SKM-1 treated with dmso at 0.1 percent for 144 hours (cell line): Measurements from ENCODE around the gene FAM236D.
"Not testable (repeated sequence)": the region's sequence is repeated elsewhere in the genome, so short reads cannot be mapped to it uniquely, and the experiment has no call there.

Source experiments
- DNase-seq: peaks from one replicate; lab custom pipeline; 2025; ENCODE audit not compliant: unreplicated experiment; lab: John Stamatoyannopoulos, UW

FAM236D gene

DNA sequence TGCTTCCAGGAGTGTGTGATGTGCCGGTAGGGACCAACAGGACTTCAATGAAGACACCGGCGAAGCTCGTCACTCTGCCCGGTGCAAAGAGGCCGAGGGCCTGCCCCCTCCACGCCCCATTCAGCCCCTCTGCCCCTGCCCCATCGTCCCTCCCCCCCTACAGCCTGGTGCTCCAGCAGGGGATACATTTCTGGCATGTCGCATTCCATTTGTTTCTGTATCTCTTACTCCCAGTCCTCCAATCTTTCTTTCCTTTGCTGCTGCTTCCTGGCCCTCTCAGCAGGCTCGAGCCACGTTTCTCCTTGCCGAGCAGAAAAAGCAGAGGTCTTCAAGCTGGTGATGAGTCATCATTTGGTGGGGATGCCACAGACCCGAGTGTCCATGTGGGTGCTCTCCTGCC, at the start of gene FAM236D:
FAM236D (minus strand) TSS at position 101 of the 400 bp plus-strand sequence; CDS start at position 1, 100 bp downstream.
- DNase-seq = not testable (repeated sequence)

DNA sequence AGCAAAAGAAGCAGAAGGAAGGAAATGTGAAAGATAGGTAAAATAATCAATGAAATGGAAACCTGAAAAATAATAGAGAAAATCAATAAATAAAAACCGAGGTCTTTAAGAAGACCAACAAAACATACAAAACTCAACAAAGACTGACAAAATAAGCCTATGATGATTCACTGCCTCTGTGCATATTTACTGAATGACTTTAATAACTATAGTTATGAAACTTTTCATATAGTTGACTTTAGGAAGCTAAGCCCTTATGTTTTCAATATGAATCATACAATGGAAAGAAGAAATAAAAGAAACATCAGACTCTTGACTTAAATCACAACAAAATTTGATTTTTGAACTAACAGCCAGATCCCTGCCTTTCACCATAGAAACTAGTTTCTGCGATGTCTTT, 29.5 kb upstream of the FAM236D start:
- not testable (repeated sequence) for DNase-seq

DNA sequence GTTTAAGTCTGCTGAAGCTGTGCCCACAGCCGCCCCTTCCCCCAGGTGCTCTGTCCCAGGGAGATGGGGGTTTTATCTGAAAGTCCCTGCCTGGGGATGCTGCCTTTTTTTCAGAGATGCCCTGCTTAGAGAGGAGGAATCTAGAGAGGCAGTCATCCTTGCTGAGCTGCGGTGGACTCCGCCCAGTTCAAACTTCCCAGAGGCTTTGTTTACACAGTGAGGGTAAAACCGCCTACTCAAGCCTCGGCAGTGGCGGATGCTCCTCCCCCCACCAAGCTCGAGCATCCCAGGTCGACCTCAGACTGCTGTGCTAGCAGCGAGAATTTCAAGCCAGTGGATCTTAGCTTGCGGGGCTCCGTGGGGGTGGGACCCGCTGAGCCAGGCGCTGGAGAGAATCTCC, 22.7 kb upstream of the FAM236D start:
- DNase-seq = not testable (repeated sequence)

DNA sequence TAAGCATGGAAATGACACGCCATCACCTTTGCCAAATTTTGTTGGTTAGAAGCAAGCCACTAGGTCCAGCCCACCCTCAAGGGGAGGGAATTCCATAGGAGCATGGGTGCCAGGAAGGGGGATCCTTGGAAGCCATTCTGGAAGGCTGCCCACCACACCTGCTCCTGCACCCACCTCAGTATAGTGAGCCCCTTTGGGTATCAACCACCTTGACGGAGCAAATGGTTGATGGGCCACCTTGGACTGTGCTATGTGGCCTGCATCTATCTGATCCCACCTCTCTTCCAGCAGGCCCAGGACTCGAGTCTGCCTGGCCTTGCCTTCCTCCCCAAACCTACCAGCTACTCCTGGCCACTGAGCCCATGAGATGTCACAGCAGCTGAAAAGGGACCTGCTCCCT, 17.6 kb downstream of the FAM236D start:
- not testable (repeated sequence) for DNase-seq

DNA sequence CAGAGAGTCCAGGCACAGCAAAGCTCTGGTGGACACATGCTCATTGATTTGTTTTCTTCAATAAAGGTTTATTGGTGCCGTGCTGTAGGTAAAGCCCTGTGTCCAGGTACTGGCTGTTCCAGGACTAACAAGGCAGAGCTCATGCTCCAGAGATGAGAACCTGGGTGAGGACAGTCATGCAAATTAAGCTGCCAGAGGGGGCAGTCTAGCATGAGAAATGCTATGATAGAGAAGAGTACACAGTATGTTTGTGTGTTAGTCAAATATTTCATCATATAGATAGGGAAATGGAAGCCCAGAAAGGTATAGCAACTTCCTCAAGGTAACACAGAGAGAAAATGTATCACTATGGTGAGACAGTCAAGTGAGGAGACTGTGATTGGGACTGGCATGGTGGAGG, 19.9 kb downstream of the FAM236D start:
- DNase-seq = not testable (repeated sequence)

- DNase-seq = not testable (repeated sequence)
Measured at GRCh38 chrX:72783964-72784363, 24.0 kb downstream of the FAM236D start.

GRCh38 chrX:72783365-72783936, 24.6 kb downstream of the FAM236D start:
- not testable (repeated sequence) for DNase-seq

DNA sequence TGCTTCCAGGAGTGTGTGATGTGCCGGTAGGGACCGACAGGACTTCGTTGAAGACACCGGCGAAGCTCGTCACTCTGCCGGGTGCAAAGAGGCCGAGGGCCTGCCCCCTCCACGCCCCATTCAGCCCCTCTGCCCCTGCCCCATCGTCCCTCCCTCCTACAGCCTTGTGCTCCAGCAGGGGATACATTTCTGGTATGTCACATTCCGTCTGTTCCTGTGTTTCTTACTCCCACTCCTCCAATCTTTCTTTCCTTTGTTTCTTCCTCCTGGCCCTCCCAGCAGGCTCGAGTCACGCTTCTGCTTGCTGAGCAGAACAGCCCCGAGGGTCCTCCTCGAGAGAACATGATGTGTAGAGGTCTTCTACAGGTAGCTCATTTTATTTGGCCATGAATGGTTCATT, 25.4 kb downstream of the FAM236D start, which contains the start of gene FAM236B:
FAM236B (minus strand) TSS at position 101 of the 400 bp plus-strand sequence; CDS start at position 1, 100 bp downstream.
- not testable (repeated sequence) for DNase-seq

GRCh38 chrX:72778146-72778545, 29.9 kb downstream of the FAM236D start:
- not testable (repeated sequence) for DNase-seq

- DNase-seq = not testable (repeated sequence)
Measured at GRCh38 chrX:72777467-72777790, 30.6 kb downstream of the FAM236D start.

GRCh38 chrX:72776653-72777466, 31.1 kb downstream of the FAM236D start, which contains the start of gene DMRTC1B:
Gene DMRTC1B, plus strand, starts transcription at chrX:72776890. Its CDS starts 68,246 bp downstream, at chrX:72845136.
- not testable (repeated sequence) for DNase-seq

- DNase-seq = not testable (repeated sequence)
Measured at GRCh38 chrX:72760454-72760853, 47.6 kb downstream of the FAM236D start.
